ENCODE data around the gene MPZ.

The MPZ gene

GRCh38 chr1:161309868-161310267, at the start of gene MPZ:
TSS of gene MPZ (minus strand) at chr1:161309968. CDS start at chr1:161309905, 63 bp downstream.
- DNase-seq (ENCODE audit: low spot score) = no peak
- in situ Hi-C loops (cut with MboI; ENCODE audit: low pct_unique_long_range_greater_than_20kb, low sequenced_read_pairs, unreplicated experiment) = no loop called here
- TF ChIP-seq, protein P1, sequence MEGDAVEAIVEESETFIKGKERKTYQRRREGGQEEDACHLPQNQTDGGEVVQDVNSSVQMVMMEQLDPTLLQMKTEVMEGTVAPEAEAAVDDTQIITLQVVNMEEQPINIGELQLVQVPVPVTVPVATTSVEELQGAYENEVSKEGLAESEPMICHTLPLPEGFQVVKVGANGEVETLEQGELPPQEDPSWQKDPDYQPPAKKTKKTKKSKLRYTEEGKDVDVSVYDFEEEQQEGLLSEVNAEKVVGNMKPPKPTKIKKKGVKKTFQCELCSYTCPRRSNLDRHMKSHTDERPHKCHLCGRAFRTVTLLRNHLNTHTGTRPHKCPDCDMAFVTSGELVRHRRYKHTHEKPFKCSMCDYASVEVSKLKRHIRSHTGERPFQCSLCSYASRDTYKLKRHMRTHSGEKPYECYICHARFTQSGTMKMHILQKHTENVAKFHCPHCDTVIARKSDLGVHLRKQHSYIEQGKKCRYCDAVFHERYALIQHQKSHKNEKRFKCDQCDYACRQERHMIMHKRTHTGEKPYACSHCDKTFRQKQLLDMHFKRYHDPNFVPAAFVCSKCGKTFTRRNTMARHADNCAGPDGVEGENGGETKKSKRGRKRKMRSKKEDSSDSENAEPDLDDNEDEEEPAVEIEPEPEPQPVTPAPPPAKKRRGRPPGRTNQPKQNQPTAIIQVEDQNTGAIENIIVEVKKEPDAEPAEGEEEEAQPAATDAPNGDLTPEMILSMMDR (IDR thresholded peaks at IDR 0.05; ENCODE audit: extremely low read depth, insufficient read depth, missing control alignments) = no peak

DNA sequence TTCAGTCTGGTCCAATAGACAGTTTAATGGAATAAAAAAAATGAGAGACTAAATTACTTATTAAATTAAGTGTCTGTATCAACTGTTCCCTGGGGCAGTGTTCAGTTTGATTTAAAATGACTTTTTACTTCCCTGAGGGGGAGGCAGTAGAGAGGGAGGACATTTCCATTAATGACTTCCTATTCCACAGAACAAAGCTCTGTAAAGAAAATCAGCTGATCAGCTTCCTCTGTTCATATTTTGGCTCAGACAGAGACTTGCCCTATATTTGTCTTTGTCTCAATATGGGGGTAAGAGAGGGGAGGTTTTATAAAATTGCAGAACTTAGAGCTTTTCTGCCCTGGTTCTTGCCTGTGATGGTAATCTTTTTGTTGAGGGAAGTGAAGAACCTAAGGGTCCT, 49.5 kb upstream of the MPZ start:
- DNase-seq (ENCODE audit: low spot score) = no peak
- in situ Hi-C loops (cut with MboI; ENCODE audit: low pct_unique_long_range_greater_than_20kb, low sequenced_read_pairs, unreplicated experiment) = no loop called here
- TF ChIP-seq, protein P1 (IDR thresholded peaks at IDR 0.05; ENCODE audit: extremely low read depth, insufficient read depth, missing control alignments) = no peak

- TF ChIP-seq, protein P1 (IDR thresholded peaks at IDR 0.05; ENCODE audit: extremely low read depth, insufficient read depth, missing control alignments) = no peak
- in situ Hi-C loops (cut with MboI; ENCODE audit: low pct_unique_long_range_greater_than_20kb, low sequenced_read_pairs, unreplicated experiment) = no loop called here
Observed at GRCh38 chr1:161357073-161357472, 47.3 kb upstream of the MPZ start.

GRCh38 chr1:161351482-161351881, 41.7 kb upstream of the MPZ start:
- in situ Hi-C loops (cut with MboI; ENCODE audit: low pct_unique_long_range_greater_than_20kb, low sequenced_read_pairs, unreplicated experiment) = no loop called here
- DNase-seq (ENCODE audit: low spot score) = no peak
- TF ChIP-seq, protein P1 (IDR thresholded peaks at IDR 0.05; ENCODE audit: extremely low read depth, insufficient read depth, missing control alignments) = no peak

More at GRCh38 chr1:161357073-161357472, 47.3 kb upstream of the MPZ start:
- no peak for DNase-seq (ENCODE audit: low spot score)

DNA sequence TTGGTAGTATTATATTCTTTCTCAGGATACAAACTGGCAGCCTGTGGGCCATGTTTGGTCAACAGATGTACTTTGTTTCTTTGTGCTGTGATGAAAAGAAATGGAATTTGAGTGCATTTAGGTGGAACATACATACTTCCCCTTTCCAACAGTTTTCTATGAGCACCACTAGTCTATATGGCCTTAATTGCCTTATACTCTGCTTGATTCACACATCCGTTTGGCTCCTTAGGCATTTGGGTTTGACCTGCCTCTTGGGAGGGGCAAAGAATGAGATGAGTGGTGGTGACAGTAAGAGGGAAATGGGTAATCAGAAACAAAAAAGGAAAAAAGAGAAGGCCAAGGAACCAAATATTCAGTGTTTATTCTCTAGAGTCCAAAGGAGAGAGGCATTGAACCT, 40.9 kb upstream of the MPZ start:
- in situ Hi-C loops (cut with MboI; ENCODE audit: low pct_unique_long_range_greater_than_20kb, low sequenced_read_pairs, unreplicated experiment) = no loop called here
- TF ChIP-seq, protein P1 (IDR thresholded peaks at IDR 0.05; ENCODE audit: extremely low read depth, insufficient read depth, missing control alignments) = no peak
- no peak for DNase-seq (ENCODE audit: low spot score)

GRCh38 chr1:161342821-161343220, 33.1 kb upstream of the MPZ start:
- TF ChIP-seq, protein P1 (IDR thresholded peaks at IDR 0.05; ENCODE audit: extremely low read depth, insufficient read depth, missing control alignments) = no peak
- DNase-seq (ENCODE audit: low spot score) = no peak
- in situ Hi-C loops (cut with MboI; ENCODE audit: low pct_unique_long_range_greater_than_20kb, low sequenced_read_pairs, unreplicated experiment) = no loop called here

DNA sequence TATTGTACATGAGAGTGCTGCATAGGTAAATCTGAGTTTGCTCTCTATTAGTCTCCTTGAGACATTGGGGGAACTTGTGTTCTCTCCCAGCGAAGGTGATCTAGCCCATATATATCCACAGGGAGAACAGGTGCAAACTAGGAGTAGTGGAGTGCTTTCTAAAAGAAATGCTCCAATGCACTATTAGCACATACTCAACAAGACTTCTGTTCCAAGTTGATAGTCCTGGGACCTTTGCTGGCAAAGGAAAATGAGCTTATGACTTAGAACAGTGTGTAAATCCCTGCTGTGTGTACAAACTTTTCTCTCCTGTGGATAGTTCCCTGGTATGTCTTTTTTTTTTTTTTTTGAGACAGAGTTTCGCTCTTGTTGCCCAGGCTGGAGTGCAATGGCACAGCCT, 32.4 kb upstream of the MPZ start:
- TF ChIP-seq, protein P1 (IDR thresholded peaks at IDR 0.05; ENCODE audit: extremely low read depth, insufficient read depth, missing control alignments) = no peak
- DNase-seq (ENCODE audit: low spot score) = no peak
- in situ Hi-C loops (cut with MboI; ENCODE audit: low pct_unique_long_range_greater_than_20kb, low sequenced_read_pairs, unreplicated experiment) = no loop called here

All from GM13977 (cell line).